HG02759 (cell line): ENCODE data around the gene JARID2.

Experiments used
- ATAC-seq: cut with Tn5 transposase; IDR thresholded peaks from one replicate; pipeline ENCODE4 v1.9.1; 2021; ENCODE audit warnings: mild to moderate bottlenecking, moderate library complexity; ENCODE audit not compliant: unreplicated experiment

JARID2 gene

GRCh38 chr6:15368186-15368585, 122.3 kb downstream of the JARID2 start:
- ATAC-seq: no peak

GRCh38 chr6:15368873-15369272, 123.0 kb downstream of the JARID2 start:
- ATAC-seq: no peak

DNA sequence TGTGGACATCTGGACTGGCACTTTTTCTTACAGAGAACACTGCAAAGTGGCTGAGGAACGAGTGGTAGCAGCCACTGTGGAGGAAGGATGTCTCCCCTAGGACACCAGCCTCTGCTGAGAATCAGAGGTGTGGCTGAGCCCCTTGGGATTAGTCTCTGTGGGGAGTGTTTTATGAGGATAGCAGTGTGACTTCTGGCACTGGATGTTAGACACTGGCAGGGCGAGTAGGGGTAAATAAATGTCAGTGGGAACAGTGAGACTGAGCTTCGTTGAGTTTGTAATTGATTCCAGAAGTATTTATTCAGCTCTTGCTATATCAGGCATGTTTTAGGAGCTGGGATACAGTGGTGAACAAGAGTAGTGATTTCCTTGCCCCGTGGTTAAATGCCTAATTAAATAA, 124.0 kb downstream of the JARID2 start:
- ATAC-seq: no peak

DNA sequence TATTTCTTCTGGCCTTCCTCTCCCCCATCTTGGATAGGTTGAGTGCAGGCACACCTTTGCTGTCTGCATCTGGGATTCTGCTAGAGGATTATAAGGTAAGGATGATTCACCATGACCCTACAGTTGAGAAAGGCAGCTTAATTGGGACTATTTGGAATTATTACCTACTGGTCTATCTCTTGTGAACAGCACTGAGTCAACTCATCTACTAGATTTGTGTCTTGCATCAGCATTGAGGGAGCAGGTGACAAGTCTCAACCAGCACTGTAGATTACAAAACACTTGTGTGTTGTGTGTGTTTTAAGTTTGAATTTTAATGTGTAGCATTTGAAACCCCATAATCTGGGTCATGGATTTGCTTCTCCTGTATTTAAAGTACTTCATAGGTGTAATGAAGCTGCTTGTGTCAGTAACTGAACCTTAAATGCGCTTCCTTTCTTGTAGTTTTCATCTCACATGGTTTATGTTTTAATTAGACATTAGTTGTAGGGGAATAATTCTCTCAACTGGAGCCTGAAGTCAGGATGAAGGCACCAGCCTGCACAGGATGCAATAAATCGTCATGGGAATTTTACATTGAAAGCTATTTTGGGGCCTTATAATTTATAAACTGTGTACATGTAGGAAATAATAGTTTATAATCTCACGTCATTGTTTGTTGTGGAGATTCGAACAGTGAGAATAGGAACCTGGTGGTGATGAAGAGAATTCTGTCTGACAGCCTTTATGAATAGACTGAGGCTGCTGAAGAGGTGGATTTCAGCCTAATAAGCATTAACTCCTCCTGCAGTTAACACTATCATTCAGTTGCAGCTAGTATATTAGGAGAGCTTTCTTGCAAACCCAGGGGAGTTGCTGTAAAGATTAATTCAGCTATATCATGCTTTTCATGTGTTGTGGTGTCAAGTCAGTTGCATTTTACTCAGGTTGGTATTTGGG, 125.1 kb downstream of the JARID2 start:
- ATAC-seq: no peak

- ATAC-seq: no peak
Measured at GRCh38 chr6:15372932-15373331, 127.1 kb downstream of the JARID2 start.

DNA sequence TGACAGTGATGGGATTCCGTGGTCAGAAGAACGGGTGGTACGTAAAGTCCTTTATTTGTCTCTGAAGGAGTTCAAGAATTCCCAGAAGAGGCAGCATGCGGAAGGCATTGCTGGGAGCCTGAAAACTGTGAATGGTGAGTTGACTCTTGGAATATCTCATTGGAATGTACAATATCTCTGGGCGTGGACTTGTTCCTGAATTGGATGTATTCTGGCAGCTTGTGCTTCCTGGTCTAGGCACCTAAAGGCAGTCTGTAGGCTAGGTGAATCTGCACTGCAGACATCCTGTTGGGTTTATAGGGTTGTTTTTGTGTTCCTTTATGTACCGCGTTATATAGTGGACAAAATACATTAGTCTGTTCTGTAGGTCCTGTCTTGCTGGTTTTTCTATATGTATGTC, 128.2 kb downstream of the JARID2 start:
- ATAC-seq: no peak

DNA sequence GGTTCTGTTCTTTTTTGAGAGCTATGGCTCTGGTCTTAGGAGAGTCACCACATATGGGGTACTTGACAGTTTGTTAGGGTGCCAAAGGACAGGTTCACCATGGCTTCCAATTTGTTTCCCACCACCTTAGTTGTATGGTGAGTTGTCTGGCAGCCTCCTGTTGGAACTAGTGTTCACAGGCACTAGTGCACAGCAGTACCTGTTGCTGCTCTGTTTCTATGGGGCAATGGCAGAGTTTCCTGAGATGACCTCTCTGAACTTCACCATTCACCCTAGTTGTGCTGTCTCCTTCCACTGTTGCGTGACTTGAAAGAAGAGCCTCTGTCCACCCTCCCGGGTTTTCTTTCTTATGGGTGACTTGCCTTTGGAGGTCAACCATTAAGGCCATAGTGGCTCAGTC, 129.1 kb downstream of the JARID2 start:
- ATAC-seq: no peak

- ATAC-seq: no peak
Measured at GRCh38 chr6:15375638-15376290, 129.9 kb downstream of the JARID2 start.

DNA sequence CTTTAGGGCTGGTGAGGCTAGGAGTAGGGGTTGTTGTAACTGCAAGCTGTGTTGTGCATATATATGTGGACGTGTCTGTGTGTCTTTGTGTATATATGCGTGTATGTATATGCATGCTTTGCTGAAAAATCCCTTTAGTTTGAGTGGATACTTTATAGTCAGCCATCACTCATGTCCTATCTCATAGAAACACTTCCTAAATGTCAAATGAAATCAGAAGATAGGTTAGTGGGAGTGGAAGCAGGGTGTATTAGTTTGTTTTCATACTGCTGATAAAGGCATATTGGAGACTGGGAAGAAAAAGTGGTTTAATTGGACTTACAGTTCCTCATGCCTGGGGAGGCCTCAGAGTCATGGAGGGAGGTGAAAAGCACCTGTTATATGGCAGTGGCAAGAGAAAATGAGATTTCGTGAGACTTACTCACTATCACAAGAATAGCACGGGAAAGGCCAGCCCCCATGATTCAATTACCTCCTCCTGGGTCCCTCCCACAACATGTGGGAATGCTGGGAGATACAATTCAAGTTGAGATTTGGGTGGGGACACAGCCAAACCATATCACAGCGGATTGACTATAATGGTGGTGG, 131.1 kb downstream of the JARID2 start:
- no peak for ATAC-seq

- no peak for ATAC-seq
Measured at GRCh38 chr6:15378272-15378671, 132.4 kb downstream of the JARID2 start.

DNA sequence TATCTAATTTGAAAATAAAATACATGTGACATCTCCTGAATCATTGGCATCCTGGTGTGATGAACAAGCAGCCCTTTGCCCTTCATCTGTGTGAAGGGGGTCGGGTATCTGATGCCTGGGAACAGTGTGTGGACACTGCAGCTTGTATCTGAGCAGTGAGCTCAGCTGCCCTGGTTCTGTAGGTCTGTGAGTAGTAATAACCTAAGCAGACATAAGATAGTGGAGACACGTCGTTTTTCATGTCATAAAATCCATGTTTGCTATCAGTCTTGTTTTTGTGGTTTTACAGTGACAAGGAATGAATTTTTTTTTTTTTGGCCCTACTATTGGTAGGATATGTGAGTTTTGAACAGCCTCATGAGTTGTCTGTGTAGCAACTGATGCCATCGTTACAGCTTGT, 133.0 kb downstream of the JARID2 start:
- ATAC-seq: no peak

GRCh38 chr6:15380351-15380750, 134.5 kb downstream of the JARID2 start:
- no peak for ATAC-seq

DNA sequence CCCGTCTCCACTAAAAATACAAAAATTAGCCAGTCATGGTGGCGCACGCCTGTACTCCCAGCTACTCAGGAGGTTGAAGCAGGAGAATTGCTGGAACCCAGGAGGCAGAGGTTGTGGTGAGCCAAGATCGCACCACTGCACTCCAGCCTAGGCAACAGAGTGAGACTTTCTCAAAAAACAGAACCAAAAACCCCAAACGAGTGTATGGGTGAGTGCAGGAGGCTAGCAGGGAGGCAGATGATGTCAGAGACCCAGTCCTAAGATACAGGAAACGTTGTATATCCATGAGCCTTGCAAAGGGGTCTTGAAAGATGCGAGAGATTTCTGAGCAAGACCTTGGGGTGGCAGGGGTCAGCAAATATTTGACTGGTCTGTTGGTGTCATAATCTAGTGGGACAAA, 136.2 kb downstream of the JARID2 start:
- no peak for ATAC-seq

DNA sequence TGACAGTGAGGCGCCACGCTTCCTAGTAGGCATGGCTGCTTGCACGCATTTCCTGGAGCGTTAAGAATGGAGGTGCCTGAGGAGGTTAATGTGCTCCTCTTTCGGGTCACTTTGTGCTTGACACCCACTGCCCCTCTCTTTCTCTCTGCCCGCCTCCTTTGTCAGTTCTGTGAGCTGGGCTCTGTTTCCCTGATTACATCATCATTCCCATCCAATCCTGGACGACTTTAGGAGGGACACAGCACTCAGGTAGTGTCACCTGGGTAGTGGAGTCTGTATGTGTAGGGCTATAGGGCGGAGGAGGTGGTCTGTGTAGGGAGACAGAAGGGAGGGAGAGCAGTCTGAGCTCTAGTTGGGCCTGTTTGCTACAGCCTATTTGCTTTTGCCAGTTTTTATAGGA, 136.8 kb downstream of the JARID2 start:
- no peak for ATAC-seq

- peak; percentile 56 for ATAC-seq
Measured at GRCh38 chr6:15384901-15385300, 139.0 kb downstream of the JARID2 start.

DNA sequence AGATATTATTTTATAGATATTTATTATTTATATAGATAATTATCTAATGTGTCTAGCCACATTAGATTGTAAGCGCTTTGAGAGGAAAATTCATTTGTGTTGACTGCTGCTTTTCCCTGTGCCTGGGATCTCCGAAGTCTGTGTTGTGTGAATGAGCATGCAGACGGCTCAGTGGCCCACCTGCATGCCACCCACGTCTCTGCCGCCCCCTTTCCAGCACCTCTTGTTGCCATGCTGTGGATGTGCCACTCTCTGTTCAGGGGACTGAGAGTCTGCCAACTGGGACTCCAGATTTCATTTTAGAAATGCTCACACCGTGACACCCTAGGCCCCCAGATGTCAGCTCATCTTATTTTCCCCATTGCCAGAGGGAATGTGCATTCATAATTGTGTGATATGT, 139.7 kb downstream of the JARID2 start:
- ATAC-seq: no peak

GRCh38 chr6:15386110-15386755, 140.4 kb downstream of the JARID2 start:
- ATAC-seq: no peak

DNA sequence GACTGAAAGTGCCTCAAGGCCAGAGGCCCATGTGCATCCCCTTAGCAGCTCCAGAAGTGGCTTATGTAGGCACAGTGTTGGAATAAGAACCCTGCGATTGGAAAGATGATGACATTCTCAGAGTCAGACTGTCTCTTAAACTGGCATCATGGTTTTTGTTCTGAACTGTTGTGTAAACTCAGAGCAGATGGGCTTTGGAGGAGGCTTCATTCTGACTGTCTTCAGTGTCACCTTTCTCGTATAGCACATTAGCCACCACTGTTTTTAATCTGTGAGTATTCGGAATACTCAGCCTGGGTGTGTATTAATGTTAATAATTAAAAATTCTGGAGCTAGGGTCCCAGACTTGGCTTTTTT, 140.9 kb downstream of the JARID2 start:
- no peak for ATAC-seq

DNA sequence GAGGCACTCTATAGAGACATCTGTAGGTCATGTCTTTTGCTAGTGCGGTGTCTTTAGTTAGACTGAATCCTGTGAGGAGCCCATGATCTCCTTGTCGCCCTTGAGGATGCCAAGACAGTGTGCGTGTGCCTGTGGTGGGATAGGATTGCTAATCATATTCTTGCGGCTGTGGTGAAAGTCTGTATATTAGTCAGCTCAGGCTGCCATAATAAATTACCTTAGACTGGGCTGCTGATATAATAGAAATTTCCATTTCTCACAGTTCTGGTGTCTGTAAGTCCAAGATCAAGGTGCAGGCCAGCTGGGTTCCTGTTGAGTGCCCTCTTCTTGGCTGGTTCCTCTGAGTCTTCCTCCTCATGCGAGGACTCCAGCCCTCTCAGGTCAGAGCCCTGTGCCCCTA, 141.2 kb downstream of the JARID2 start:
- ATAC-seq: peak; percentile 62

DNA sequence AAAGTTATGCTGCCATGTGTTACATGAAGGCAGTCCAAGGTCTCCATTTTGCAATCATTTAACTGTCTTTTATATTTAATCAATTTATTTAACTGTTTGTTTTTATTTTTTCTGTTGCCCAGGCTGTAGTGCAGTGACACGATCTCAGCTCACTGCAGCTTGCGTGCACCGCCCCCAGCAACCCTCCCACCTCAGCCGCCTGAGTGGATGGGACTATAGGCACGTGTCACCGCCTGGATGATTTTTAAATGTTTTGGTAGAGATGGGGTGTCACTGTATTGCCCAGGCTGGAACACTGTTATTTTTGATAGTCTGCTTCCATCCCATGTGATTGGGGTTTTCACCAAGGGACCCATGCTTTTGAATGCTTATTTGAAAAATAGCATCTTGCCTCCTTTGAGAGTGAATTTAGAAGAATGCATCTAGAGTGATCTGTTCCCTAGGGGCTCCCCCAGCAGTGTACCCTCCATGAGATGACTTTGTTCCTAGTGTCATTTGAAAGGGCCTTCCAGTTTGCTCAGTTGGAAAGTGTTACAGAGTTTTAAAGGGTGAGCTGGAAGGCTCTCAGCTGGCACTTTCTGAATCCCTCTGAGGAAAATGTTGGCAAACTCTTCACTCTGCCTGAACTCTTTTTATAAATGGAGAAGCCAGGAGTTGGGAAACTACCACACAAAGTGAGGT, 143.4 kb downstream of the JARID2 start:
- ATAC-seq: no peak
